Measurements from ENCODE around the gene TMEM209.

The TMEM209 gene

GRCh38 chr7:130118801-130119200 is 86.4 kb downstream of the TMEM209 start:
- DNase-seq = no peak

GRCh38 chr7:130118294-130118693 is 86.9 kb downstream of the TMEM209 start:
- no peak for DNase-seq

GRCh38 chr7:130114776-130115175 is 90.4 kb downstream of the TMEM209 start:
- DNase-seq = no peak

Measured in right forelimb (tissue), 1 donor.